Measurements from ENCODE around the gene STARD5. TPM values are rescaled to one million over a fixed set of nuclear protein-coding genes. Genes with fewer than 3 reads are reported as not detected.

The STARD5 gene
- total and polyA plus RNA-seq, 8 donors, result 1.1 to 4.0 (median 2.1) TPM

DNA sequence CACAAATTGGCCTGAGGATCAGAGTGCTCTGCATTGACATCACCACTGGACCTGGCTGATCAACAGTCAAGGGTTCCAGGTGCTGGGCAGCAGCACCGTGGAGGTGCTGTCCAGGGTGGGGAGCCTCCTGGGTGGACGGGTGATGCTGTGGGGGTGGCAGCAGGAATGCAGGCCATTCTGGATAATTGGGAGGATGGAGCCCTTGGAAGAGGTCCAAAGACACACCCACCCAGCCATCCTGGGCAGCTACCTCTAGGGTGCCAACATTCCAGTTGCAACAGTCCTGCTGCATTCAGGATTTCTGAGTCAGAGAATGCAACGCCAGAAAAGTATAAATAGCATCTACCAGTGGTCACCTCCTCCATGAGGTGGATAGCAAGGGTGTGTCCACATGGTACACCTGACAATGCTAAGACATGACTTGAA lies 26.8 kb downstream of the STARD5 start:
- intact Hi-C loops (cut with DNase I), result no loop called here
- H3K4me3 ChIP-seq, result peak overlapping the region in 1 of 4 donors; percentile 28
- FAIRE-seq (no peak), ATAC-seq (no peak), DNase-seq (no peak)
- TF ChIP-seq, protein P1, sequence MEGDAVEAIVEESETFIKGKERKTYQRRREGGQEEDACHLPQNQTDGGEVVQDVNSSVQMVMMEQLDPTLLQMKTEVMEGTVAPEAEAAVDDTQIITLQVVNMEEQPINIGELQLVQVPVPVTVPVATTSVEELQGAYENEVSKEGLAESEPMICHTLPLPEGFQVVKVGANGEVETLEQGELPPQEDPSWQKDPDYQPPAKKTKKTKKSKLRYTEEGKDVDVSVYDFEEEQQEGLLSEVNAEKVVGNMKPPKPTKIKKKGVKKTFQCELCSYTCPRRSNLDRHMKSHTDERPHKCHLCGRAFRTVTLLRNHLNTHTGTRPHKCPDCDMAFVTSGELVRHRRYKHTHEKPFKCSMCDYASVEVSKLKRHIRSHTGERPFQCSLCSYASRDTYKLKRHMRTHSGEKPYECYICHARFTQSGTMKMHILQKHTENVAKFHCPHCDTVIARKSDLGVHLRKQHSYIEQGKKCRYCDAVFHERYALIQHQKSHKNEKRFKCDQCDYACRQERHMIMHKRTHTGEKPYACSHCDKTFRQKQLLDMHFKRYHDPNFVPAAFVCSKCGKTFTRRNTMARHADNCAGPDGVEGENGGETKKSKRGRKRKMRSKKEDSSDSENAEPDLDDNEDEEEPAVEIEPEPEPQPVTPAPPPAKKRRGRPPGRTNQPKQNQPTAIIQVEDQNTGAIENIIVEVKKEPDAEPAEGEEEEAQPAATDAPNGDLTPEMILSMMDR (IDR thresholded peaks at IDR 0.05), result no peak
- no peaks in the 10 kb centered on the region for H3K36me3 ChIP-seq
- WGBS, 2 donors, result 61 to 70% methylated on average over 3 of the region's 3 CpGs
- H3K27ac ChIP-seq, result peak overlapping the region in 2 of 4 donors; percentile 46 to 52
- no peaks in the 10 kb centered on the region for H3K9me3 ChIP-seq
- H3K27me3 ChIP-seq, result no peaks in the 10 kb centered on the region
- H3K4me1 ChIP-seq, result no peaks in the 10 kb centered on the region

DNA sequence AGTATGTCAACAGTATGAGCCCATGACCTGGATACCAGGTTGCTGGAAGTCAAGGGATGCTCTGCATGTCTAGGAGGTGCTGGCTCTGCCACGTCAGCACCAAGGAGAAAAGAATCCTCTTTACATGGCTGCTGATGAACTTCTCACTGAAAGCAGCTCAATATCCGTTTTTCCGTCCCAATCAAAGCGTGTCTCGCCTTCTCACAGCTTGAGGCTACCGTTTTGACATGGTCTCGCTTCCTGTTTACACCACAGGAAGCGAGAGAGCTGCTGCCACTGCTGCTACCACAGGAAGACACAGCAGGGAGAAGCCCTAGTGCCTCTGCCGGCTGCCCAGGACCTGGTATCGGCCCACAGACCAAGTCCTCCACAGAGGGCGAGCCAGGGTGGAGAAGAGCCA lies 27.3 kb downstream of the STARD5 start:
- TF ChIP-seq, protein P1 (IDR thresholded peaks at IDR 0.05), result no peak
- WGBS, 2 donors, result 72 to 76% methylated on average over 11 of the region's 11 CpGs
- H3K4me1 ChIP-seq, result no peaks in the 10 kb centered on the region
- no peaks in the 10 kb centered on the region for H3K36me3 ChIP-seq
- intact Hi-C loops (cut with DNase I), result no loop called here
- peak overlapping the region in 2 of 4 donors; percentile 46 to 58 for H3K27ac ChIP-seq
- peak in 3 of 4 donors; percentile 46 to 73 (median 69) for ATAC-seq
- no peaks in the 10 kb centered on the region for H3K27me3 ChIP-seq
- peak overlapping the region in 1 of 4 donors; percentile 28 for H3K4me3 ChIP-seq
- no peaks in the 10 kb centered on the region for H3K9me3 ChIP-seq
- no peak for FAIRE-seq
- DNase-seq, result peak in 1 of 6 donors; percentile 53

DNA sequence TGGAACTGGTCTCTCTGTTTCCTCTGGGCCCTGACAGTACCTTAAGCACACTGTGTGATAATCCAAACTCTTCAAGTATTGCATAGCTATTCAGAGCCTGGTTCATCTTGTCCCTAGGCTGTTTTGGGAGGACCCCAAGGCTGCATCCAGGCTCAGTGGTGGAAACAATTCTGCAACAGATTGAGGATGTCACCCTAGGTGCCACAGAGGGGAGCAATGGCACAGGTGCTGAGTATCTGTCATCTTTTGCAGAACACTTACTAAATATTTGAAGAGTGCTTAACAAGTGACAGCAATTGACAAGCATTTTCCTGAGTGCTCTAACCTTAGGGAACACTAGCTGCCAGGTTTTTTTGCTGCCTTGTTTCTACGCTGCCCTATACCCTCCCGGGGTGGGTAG lies 27.8 kb downstream of the STARD5 start:
- TF ChIP-seq, protein P1 (IDR thresholded peaks at IDR 0.05), result no peak
- H3K9me3 ChIP-seq, result no peaks in the 10 kb centered on the region
- H3K27me3 ChIP-seq, result no peaks in the 10 kb centered on the region
- H3K4me1 ChIP-seq, result no peaks in the 10 kb centered on the region
- ATAC-seq, result no peak
- intact Hi-C loops (cut with DNase I), result no loop called here
- H3K4me3 ChIP-seq, result no peak overlapping the region
- FAIRE-seq, result no peak
- no peak for DNase-seq
- WGBS, 2 donors, result 71 to 83% methylated on average over 2 of the region's 2 CpGs
- H3K36me3 ChIP-seq, result no peaks in the 10 kb centered on the region
- peak overlapping the region in 2 of 4 donors; percentile 46 to 58 for H3K27ac ChIP-seq

GRCh38 chr15:81295486-81296121 lies 28.3 kb downstream of the STARD5 start:
- no peak for ATAC-seq
- Histone ChIP-seq H3K4me1 (no peaks in the 10 kb centered on the region), H3K27me3 (no peaks in the 10 kb centered on the region), H3K36me3 (no peaks in the 10 kb centered on the region), H3K9me3 (no peaks in the 10 kb centered on the region), H3K4me3 (no peak overlapping the region), H3K27ac (peak overlapping the region in 1 of 4 donors; percentile 46)
- WGBS, 2 donors, result 71 to 74% methylated on average over 5 of the region's 5 CpGs
- DNase-seq, result no peak
- intact Hi-C loops (cut with DNase I), result no loop called here
- TF ChIP-seq, protein P1 (IDR thresholded peaks at IDR 0.05), result no peak
- no peak for FAIRE-seq

DNA sequence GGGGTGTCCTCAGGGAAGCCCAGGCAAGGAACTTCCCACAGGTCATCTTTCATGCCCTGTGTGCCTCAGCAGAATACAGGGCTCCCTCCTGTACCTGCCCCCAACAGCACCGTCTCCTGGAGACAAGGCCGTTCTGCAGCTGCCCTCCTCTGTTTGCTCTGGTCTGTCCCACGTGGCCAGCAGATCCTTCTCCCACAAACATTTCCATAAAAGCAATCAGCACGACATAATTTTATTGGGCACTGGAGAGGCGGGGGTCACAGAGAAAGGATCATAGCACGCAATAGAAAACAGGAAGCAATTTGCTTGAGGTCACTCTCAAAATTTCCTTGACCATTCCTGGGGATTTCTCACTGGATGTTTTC lies 29.4 kb downstream of the STARD5 start:
- H3K4me3 ChIP-seq, result no peak overlapping the region
- no peak for FAIRE-seq
- peak in 1 of 4 donors; percentile 11 for ATAC-seq

More for the DNA sequence above, 29.4 kb downstream of the STARD5 start:
- intact Hi-C loops (cut with DNase I), result no loop called here
- 35 to 42% methylated on average over 6 of the region's 6 CpGs for WGBS, 2 donors
- TF ChIP-seq, protein P1 (IDR thresholded peaks at IDR 0.05), result no peak
- no peaks in the 10 kb centered on the region for H3K9me3 ChIP-seq
- H3K27me3 ChIP-seq, result no peaks in the 10 kb centered on the region
- no peaks in the 10 kb centered on the region for H3K36me3 ChIP-seq
- peak overlapping the region in 1 of 4 donors; percentile 41 for H3K27ac ChIP-seq
- no peak for DNase-seq
- H3K4me1 ChIP-seq, result no peaks in the 10 kb centered on the region
